DMS 273 (cell line): ENCODE measurements around the gene TBX1.

Source experiments
- DNase-seq: peaks from one replicate; lab custom pipeline; 2025; ENCODE audit not compliant: unreplicated experiment; lab: John Stamatoyannopoulos, UW

TBX1 gene

DNA sequence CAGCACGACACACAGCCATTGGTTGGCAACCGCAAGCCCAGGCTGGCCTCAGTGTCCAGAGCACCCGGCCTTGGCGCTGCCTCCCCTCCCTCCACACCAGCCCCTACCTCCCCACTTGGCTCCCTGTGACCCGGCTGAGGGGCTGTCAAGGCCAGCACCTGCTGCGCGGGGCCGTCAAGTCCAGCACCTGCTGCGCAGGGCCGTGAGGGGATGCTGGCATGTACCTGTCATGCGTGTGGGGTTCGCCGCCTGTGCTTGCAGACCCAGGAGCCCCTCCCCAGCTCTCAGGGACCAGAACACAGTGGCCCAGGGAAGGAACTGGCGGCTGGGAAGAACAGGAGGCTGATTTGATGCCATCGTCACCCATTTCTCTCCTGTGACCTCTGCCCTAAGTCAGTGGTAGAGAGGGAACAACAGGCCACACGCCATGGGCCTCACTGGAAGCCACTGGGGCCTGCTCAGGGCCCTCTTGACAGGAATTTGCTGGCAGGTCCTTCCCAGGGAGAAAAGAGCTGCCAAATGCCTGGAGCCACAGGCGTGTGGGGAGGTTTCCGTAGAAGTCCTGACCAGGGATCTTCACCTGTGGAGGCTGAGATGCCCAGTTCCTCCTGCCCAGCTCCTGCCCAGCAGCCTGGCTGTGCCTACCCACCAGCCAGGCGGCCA is 37.6 kb downstream of the TBX1 start:
- DNase-seq: no peak

- peak; percentile 47 for DNase-seq
These were observed 38.3 kb downstream of the TBX1 start for GRCh38 chr22:19798891-19799293.

DNA sequence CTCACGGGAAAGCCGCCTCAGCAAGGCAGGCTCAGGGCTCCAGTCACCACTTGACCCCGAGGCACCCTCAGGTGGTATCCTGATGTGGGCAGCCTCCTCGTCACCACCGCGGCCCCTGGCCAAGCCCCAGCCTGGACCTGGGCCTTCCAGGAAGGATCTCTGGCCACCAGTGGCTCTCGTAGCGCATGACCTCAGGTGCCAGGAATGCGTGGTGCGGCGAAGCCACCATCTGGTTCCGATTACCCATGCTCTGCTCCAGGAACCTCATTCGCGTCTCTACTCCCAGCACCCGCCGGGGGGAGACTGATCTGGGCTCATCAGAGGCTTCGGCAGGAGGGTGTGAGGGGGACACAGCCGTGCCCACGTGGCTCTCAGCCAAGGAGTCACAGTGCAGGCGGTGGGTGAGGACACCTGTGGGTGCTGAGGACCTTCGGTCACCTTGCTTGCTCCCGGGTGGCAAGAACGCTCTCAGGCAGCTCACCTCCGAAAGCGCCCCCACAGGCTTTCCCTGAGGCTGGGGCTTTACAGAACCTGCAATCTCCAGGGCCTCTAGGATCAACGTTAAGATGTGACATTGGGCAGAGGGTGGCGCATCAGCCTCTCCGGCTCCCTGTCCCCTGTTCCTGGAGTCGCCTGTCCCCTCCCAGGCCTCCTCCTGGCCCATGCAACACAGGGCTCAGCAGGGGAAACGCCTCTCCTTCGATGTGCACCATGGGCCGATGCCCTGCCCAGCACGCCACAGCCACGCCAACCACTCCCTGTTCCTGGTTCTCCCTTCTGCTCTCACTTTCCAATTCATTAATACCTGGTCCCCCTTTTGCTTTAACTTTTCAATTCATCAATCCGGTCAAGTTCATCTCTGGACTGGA is 39.0 kb downstream of the TBX1 start:
- DNase-seq: peak; percentile 85

DNA sequence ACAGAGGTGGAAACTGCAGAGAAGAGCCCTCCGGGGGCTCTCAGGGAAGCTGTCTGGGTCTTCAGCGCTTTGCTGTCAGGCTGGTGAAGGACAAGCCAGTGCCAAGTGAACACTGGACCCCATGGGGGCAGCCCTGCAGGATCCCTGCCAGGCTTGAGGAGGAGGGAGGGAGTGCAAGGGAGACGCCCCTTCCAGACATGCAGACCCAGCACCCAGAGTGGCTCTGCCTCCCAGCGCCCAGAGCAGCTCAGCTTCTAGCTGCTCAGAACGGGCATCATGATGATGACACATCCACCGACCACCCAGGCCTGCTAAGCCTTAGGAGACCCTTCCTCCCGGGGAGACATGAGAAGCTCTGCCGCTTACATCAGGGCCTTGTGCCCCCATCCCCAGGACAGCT is 39.7 kb downstream of the TBX1 start:
- no peak for DNase-seq

- DNase-seq: no peak
These were observed 40.2 kb downstream of the TBX1 start for GRCh38 chr22:19800761-19801244.

DNA sequence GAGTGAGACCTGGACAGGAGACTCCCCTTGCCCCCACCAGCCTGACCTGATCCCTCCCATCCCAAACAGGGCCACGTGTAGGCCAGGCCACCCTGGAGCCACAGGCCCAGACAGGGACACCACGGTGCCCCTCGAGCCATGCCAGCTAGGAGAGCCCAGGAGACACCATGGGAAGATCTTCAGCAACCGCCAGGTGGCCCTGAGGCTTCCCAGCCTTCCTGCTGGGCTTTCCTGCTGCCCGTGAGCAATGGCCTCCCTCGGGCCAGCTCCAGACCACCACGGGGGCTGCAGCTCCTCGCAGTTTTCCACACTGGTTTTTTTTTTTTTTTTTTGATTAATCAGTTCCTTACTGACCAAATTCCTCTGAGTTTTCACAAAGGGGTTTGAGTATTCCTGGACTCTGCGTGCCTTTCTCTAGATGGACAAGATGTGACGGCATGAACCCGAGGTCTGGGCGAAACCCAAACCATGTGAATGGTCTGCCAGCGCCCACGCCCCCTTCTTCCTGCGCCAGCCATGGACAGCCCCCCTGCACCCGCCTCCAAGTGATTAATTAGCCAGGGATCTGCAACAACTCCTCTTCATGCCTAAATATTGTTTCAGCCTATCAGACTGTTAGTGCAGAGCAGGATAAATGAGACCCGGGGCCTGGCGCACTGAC is 40.9 kb downstream of the TBX1 start:
- DNase-seq: no peak

GRCh38 chr22:19802001-19802893 is 41.7 kb downstream of the TBX1 start:
- no peak for DNase-seq

GRCh38 chr22:19802894-19803735 is 42.5 kb downstream of the TBX1 start:
- DNase-seq: no peak

DNA sequence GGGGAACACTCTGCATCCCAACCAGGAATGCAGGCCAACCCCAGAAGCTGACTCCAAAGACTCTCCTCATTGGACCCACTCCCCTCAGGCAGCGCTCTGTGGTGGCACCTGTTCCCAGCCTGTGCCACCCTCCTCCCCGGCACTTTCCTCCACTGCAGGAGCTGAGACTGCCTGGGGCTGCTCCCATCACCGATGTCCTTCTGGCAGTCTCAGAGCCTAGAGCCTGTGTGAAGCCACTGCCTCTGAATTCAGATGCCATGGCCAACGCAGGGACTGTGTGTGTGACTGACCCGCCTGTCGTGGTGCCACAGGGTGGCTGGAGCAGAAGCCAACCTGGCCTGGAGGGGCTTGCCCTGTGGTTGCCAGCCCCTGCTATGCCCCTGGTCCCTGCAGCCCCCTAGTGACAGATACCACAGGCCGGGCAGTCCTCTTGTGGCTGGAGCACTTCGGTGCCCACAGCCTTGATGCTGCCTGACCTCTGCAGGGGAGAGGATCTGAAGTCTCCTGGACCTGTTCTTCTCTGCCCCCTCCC is 43.2 kb downstream of the TBX1 start:
- DNase-seq: no peak

- no peak for DNase-seq
These were observed 45.2 kb downstream of the TBX1 start for GRCh38 chr22:19805821-19806212.

DNA sequence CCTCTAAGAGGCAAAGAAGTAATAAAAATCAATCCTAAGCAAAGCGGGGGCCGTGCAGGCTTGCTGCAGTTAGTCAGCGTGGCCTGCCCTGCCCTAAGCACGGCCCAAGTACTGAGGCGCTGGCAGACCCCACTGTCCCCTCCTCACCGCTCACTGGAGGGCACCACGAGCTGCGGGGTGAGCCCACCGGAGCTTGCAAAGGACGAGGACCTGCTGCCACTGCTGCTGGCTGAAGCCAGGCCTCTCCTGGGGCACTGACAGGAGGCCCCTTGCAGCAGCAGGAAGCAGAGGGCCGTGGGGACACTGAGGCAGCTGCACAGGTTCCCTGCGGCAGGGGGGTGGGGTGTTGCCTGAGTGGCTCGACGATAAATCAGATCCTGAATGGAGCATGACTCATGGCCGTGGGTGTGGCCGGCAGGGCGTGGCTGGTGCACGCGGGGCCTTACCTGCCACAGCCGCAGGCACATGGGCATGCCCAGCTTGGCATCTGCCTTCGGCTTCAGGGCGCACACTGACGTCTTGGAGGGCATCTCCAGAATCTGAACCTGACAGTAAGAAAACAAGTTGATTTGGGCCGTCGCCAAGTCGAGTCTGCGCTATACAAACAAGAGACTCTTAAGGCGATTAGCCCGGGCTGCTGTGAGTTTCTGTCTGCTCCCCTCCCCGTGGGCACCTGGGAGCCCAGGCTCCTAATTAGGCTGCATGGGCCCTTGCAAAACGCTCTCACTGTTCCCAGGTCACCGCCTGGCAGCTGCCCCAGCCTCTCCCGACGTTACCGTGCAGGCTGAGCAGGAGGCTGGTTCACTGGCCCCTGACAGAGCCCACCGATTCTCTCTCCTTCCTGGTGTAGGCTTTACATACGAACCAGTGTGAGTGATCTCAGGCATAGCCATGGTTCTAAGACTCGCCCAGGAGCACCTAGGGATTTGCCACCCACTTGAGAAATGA is 45.9 kb downstream of the TBX1 start:
- DNase-seq: peak; percentile 36

- DNase-seq: no peak
These were observed 46.8 kb downstream of the TBX1 start for GRCh38 chr22:19807161-19807913.

DNA sequence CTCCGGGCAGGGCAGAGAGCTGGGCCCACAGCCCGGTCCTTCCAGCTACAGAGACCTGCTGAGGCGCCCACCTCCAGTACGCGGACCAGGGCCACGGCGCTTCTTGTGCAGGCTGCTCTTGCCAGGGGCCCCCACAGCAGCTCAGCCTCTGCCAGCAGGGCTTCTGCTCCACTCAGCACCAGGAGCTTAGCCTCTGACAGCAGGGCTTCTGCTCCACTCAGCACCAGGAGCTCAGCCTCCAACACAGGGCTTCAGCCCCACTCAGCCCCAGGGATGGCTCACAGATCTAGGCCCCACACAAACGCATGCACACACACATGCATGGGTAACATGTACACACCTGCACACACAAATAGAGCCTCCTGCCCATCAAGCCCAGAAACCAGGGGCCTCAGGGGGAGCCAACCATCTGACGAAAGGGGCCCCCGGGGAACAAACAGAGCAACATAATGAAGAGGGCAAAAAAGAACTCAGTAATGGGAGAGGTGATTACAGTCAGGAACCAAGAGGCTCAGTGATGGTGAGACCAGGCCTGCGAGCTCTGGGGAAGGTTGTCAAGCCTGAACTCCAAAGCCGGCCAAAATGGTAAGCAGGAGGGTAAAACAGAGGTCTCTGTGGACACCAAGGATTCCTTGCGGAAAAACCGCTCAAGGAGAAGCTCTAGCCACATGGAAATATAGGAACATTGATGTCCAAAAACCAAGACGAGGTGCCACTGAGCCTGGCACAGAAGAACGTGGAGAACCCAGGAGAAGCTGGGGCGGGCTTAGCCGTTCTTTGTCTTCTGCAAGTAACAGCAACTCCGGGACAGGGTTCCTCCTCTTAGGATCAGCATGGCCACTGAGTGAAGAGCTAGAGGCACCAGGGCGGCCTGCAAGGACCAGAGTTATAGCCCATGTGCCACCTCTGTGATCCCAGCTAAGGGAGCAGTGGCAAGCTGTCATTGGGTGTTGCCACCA is 47.6 kb downstream of the TBX1 start:
- DNase-seq: no peak

- DNase-seq: no peak
These were observed 48.4 kb downstream of the TBX1 start for GRCh38 chr22:19808873-19809478.

DNA sequence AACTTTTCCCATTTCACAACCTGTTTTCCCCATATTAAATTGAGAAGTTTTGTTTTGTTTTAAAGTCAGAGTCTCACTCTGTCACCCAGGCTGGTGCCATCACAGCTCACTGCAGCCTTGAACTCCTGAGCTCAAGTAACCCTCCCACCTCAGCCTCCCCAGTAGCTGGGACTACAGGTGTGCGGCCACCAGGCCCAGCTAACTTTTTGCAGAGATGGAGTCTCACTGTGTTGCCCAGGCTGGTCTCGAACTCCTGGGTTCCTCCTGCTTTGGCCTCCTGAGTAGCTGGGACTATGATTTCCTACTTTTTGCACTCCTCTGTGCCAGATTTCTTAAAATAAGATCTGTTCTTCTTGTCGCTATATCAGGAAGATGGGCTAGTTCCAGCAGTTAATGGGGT is 49.2 kb downstream of the TBX1 start:
- DNase-seq: no peak
